ENCODE data around the gene B3GNT4.

B3GNT4 gene

DNA sequence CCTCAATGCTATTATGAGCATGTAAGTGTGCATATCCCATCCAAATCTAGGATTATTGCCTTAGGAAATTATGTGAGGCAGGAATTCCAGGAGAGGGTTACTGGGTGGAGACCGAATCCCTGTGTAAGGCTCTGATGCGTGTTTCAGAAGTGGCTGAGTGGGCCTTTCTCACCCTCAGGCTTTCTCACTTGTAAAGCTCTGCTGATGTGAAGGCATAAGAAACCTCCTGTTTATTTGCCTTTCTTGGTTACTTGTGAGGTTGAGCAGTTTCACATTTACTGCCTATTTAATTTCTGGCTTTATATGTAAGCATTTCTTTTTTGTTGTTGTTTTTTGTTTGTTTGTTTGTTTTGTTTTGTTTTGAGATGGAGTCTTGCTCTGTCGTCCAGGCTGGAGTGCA is 40.5 kb upstream of the B3GNT4 start:
- Histone ChIP-seq H3K4me2 (ENCODE audit: low read length) (no peak overlapping the region), H2AFZ (ENCODE audit: low read length) (no peak overlapping the region), H3K27me3 (ENCODE audit: insufficient read depth, low read length) (peaks cover 5% of the 10 kb centered on the region; the same call in 1 of the 2 replicates), H3K4me1 (ENCODE audit: insufficient read depth, low read length, severe bottlenecking) (no peaks in the 10 kb centered on the region), H3K36me3 (ENCODE audit: insufficient read depth, low read length) (no peaks in the 10 kb centered on the region), H3K4me3 (ENCODE audit: low read depth, low read length, poor library complexity, severe bottlenecking) (no peak overlapping the region), H4K20me1 (ENCODE audit: insufficient read depth, low read length) (no peaks in the 10 kb centered on the region), H3K9me3 (ENCODE audit: low read length) (no peaks in the 10 kb centered on the region), H3K79me2 (ENCODE audit: insufficient read depth, low read length) (no peaks in the 10 kb centered on the region), H3F3A (ENCODE audit: insufficient read depth, low read length) (no peaks in the 10 kb centered on the region), H3K9ac (ENCODE audit: low read length) (no peak overlapping the region), H3K9me2 (ENCODE audit: low read depth, low read length) (no peaks in the 10 kb centered on the region), H3K27ac (ENCODE audit: low read depth, low read length, poor library complexity, severe bottlenecking) (no peak overlapping the region)
- TF ChIP-seq EZH2 (IDR thresholded peaks at IDR 0.05; ENCODE audit: borderline replicate concordance, low read length), result no peak
- TF ChIP-seq, protein P1, sequence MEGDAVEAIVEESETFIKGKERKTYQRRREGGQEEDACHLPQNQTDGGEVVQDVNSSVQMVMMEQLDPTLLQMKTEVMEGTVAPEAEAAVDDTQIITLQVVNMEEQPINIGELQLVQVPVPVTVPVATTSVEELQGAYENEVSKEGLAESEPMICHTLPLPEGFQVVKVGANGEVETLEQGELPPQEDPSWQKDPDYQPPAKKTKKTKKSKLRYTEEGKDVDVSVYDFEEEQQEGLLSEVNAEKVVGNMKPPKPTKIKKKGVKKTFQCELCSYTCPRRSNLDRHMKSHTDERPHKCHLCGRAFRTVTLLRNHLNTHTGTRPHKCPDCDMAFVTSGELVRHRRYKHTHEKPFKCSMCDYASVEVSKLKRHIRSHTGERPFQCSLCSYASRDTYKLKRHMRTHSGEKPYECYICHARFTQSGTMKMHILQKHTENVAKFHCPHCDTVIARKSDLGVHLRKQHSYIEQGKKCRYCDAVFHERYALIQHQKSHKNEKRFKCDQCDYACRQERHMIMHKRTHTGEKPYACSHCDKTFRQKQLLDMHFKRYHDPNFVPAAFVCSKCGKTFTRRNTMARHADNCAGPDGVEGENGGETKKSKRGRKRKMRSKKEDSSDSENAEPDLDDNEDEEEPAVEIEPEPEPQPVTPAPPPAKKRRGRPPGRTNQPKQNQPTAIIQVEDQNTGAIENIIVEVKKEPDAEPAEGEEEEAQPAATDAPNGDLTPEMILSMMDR (IDR thresholded peaks at IDR 0.05; ENCODE audit: low read length), result no peak

GRCh38 chr12:122166422-122167349 is 36.8 kb upstream of the B3GNT4 start:
- Histone ChIP-seq H3F3A (ENCODE audit: insufficient read depth, low read length) (no peaks in the 10 kb centered on the region), H3K27ac (ENCODE audit: low read depth, low read length, poor library complexity, severe bottlenecking) (no peak overlapping the region), H3K27me3 (ENCODE audit: insufficient read depth, low read length) (peaks cover 9% of the 10 kb centered on the region; the same call in 1 of the 2 replicates), H3K9me2 (ENCODE audit: low read depth, low read length) (no peaks in the 10 kb centered on the region), H3K4me3 (ENCODE audit: low read depth, low read length, poor library complexity, severe bottlenecking) (no peak overlapping the region), H4K20me1 (ENCODE audit: insufficient read depth, low read length) (no peaks in the 10 kb centered on the region), H3K79me2 (ENCODE audit: insufficient read depth, low read length) (no peaks in the 10 kb centered on the region), H3K4me2 (ENCODE audit: low read length) (no peak overlapping the region), H3K9me3 (ENCODE audit: low read length) (no peaks in the 10 kb centered on the region), H3K36me3 (ENCODE audit: insufficient read depth, low read length) (no peaks in the 10 kb centered on the region), H3K9ac (ENCODE audit: low read length) (no peak overlapping the region), H2AFZ (ENCODE audit: low read length) (no peak overlapping the region), H3K4me1 (ENCODE audit: insufficient read depth, low read length, severe bottlenecking) (no peaks in the 10 kb centered on the region)
- TF ChIP-seq EZH2 (IDR thresholded peaks at IDR 0.05; ENCODE audit: borderline replicate concordance, low read length), result no peak
- TF ChIP-seq, protein P1 (IDR thresholded peaks at IDR 0.05; ENCODE audit: low read length), result no peak

DNA sequence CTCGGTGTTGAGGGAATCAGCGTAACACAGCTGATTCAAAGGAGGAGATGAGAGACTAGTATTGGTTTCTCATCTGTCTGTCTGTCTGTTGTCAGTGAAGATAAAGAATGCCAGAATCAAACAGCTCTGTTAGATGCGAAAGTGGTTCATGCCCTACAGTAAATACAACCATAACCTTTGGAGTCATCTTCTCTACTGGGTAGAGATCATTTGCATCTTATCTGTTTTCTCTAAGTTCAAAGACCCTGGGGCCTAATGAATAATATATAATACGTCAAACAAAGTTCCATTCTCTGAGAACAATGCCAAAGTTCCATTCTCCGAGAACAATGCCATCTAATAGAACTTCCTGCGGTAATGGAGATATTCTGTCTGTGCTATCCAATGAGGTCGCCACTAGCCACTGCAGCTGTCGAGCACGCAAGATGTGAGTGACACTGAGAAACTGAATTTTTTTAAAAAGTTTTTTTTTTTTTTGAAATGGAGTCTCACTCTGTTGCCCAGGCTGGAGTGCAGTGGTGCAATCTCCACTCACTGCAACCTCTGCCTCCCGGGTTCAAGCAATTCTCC is 36.1 kb upstream of the B3GNT4 start:
- Histone ChIP-seq H3K9me3 (ENCODE audit: low read length) (no peaks in the 10 kb centered on the region), H3K79me2 (ENCODE audit: insufficient read depth, low read length) (no peaks in the 10 kb centered on the region), H3K4me1 (ENCODE audit: insufficient read depth, low read length, severe bottlenecking) (no peaks in the 10 kb centered on the region), H3K4me2 (ENCODE audit: low read length) (no peak overlapping the region), H3K9me2 (ENCODE audit: low read depth, low read length) (no peaks in the 10 kb centered on the region), H4K20me1 (ENCODE audit: insufficient read depth, low read length) (no peaks in the 10 kb centered on the region), H2AFZ (ENCODE audit: low read length) (no peak overlapping the region), H3K36me3 (ENCODE audit: insufficient read depth, low read length) (no peaks in the 10 kb centered on the region), H3K4me3 (ENCODE audit: low read depth, low read length, poor library complexity, severe bottlenecking) (no peak overlapping the region), H3F3A (ENCODE audit: insufficient read depth, low read length) (no peaks in the 10 kb centered on the region), H3K27me3 (ENCODE audit: insufficient read depth, low read length) (peaks cover 9% of the 10 kb centered on the region; the same call in 1 of the 2 replicates), H3K27ac (ENCODE audit: low read depth, low read length, poor library complexity, severe bottlenecking) (no peak overlapping the region), H3K9ac (ENCODE audit: low read length) (no peak overlapping the region)
- TF ChIP-seq EZH2 (IDR thresholded peaks at IDR 0.05; ENCODE audit: borderline replicate concordance, low read length), result no peak
- TF ChIP-seq, protein P1 (IDR thresholded peaks at IDR 0.05; ENCODE audit: low read length), result no peak

Measured in OCI-LY1 (cell line).